ENCODE results near the gene AHCYL1. TPM values are rescaled to one million over a fixed set of nuclear protein-coding genes. Genes with fewer than 3 reads are reported as not detected.

AHCYL1 gene
- total and polyA plus RNA-seq, 2 donors (not counting 1 experiment from before 2014, with no cell fraction given) = 24.3 to 51.4 TPM

DNA sequence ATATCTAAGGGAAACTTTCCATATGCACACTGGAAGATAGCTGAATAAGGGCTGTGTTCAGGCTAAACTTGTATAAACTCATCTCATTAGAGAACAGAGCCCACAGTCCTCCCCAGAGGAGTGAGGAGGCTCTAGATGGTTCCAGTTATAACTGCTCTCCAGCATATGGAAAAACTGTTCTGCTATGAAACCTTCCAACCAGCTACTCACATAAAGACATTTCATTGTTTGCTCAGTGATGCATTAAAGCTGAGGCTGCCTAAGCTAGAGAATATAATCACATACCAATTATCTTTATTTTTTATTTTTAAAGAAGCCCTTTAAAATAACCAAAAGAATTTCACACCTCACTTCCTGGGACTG lies 13.3 kb downstream of the AHCYL1 start:
- Histone ChIP-seq H3K36me3 (replicated peaks in 1 of 2; ENCODE audit: control extremely low read depth in 1 of 2, control insufficient read depth in 1 of 2, extremely low read depth in 1 of 2, insufficient read depth in 2 of 2, low read length in 1 of 2) (peaks cover 8 to 12% of the 10 kb centered on the region in 2 experiments), H3K9ac (ENCODE audit: low read length) (no peak overlapping the region), H3K27me3 (replicated peaks in 1 of 4; ENCODE audit: control extremely low read depth in 1 of 4, control insufficient read depth in 3 of 4, insufficient read depth in 4 of 4, low read length in 3 of 4) (no peaks in the 10 kb centered on the region), H3K79me2 (ENCODE audit: control insufficient read depth, insufficient read depth, low read length) (peaks cover 49% of the 10 kb centered on the region), H4K20me1 (ENCODE audit: control insufficient read depth, insufficient read depth, low read length, poor library complexity, severe bottlenecking) (peaks cover 29% of the 10 kb centered on the region), H3K9me3 (ENCODE audit: control extremely low read depth in 1 of 3, control insufficient read depth in 2 of 3, insufficient read depth in 1 of 3, low read length in 2 of 3) (no peaks in the 10 kb centered on the region), H3K27ac (ENCODE audit: low read length in 2 of 2) (no peak overlapping the region), H2AFZ (ENCODE audit: insufficient read depth, low read depth, low read length, poor library complexity, severe bottlenecking) (no peak overlapping the region), H3K4me2 (replicated peaks; ENCODE audit: low read depth, low read length, poor library complexity, severe bottlenecking) (no peak overlapping the region), H3K4me3 (ENCODE audit: control extremely low read depth in 1 of 5, extremely low read depth in 1 of 5, insufficient read depth in 1 of 5, low read depth in 2 of 5, low read length in 4 of 5) (no peak overlapping the region), H3K4me1 (ENCODE audit: control insufficient read depth in 2 of 2, insufficient read depth in 2 of 2, low read length in 2 of 2) (no peaks in the 10 kb centered on the region)
- H3K27me3 Mint-ChIP-seq = no peaks in the 10 kb centered on the region
- intact Hi-C loops (cut with micrococcal nuclease) = no loop called here
- ChIA-PET POLR2A (no interaction called here), CTCF (interaction anchor here (1.0 to 2.1 kb wide), 3 partner anchors 9 to 13 kb away, joined by 3 to 11 read pairs (median 5); partner anchors contain the start of gene AHCYL1)
- H3K27ac Mint-ChIP-seq = no peak overlapping the region
- no peaks in the 10 kb centered on the region for H3K9me3 Mint-ChIP-seq (ENCODE audit: insufficient read depth)
- DNase-seq (no peak), ATAC-seq (ENCODE audit: low read depth) (no peak)
- H3K4me1 Mint-ChIP-seq = peaks cover 6% of the 10 kb centered on the region
- TF ChIP-seq, protein P1, sequence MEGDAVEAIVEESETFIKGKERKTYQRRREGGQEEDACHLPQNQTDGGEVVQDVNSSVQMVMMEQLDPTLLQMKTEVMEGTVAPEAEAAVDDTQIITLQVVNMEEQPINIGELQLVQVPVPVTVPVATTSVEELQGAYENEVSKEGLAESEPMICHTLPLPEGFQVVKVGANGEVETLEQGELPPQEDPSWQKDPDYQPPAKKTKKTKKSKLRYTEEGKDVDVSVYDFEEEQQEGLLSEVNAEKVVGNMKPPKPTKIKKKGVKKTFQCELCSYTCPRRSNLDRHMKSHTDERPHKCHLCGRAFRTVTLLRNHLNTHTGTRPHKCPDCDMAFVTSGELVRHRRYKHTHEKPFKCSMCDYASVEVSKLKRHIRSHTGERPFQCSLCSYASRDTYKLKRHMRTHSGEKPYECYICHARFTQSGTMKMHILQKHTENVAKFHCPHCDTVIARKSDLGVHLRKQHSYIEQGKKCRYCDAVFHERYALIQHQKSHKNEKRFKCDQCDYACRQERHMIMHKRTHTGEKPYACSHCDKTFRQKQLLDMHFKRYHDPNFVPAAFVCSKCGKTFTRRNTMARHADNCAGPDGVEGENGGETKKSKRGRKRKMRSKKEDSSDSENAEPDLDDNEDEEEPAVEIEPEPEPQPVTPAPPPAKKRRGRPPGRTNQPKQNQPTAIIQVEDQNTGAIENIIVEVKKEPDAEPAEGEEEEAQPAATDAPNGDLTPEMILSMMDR (IDR thresholded peaks at IDR 0.05) = no peak
- TF ChIP-seq EZH2 (IDR thresholded peaks at IDR 0.05; ENCODE audit: borderline replicate concordance, insufficient read depth, low read depth, low read length, poor library complexity, severe bottlenecking) = no peak
- no peak overlapping the region for H3K4me3 Mint-ChIP-seq

DNA sequence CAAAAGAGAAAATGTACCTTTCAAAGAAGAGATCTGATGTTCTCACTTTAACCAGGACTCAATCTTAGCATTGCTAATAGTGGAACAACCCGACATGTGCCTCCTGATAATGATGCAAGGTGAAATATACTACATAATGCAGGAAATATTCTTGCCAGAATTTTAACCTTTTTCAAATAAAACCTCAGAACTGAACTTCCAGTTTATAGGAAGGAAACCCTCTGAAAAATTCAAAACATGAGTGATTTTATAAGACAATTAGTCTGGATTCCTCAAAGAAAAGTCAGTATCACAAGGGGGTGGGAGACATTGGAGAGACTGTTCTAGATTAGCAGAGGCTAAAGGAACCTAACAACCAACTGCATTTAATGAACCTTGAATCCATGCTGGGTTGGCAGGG lies 18.1 kb downstream of the AHCYL1 start:
- CTCF ChIA-PET = no interaction called here
- WGBS (ENCODE audit: insufficient coverage) = no CpG with 5 or more reads among the region's 1 CpG

More for the DNA sequence above, 18.1 kb downstream of the AHCYL1 start:
- no peak overlapping the region for H3K4me3 Mint-ChIP-seq
- no peak overlapping the region for H3K27ac Mint-ChIP-seq
- Histone ChIP-seq H3K9me3 (ENCODE audit: control extremely low read depth in 1 of 3, control insufficient read depth in 2 of 3, insufficient read depth in 1 of 3, low read length in 2 of 3) (no peaks in the 10 kb centered on the region), H3K27ac (ENCODE audit: low read length in 2 of 2) (no peak overlapping the region), H3K27me3 (replicated peaks in 1 of 4; ENCODE audit: control extremely low read depth in 1 of 4, control insufficient read depth in 3 of 4, insufficient read depth in 4 of 4, low read length in 3 of 4) (no peaks in the 10 kb centered on the region), H3K4me3 (ENCODE audit: control extremely low read depth in 1 of 5, extremely low read depth in 1 of 5, insufficient read depth in 1 of 5, low read depth in 2 of 5, low read length in 4 of 5) (no peak overlapping the region), H3K4me2 (replicated peaks; ENCODE audit: low read depth, low read length, poor library complexity, severe bottlenecking) (no peak overlapping the region), H3K9ac (ENCODE audit: low read length) (no peak overlapping the region), H4K20me1 (ENCODE audit: control insufficient read depth, insufficient read depth, low read length, poor library complexity, severe bottlenecking) (no peaks in the 10 kb centered on the region), H3K4me1 (ENCODE audit: control insufficient read depth in 2 of 2, insufficient read depth in 2 of 2, low read length in 2 of 2) (peaks cover 10 to 11% of the 10 kb centered on the region in 2 donors), H3K36me3 (replicated peaks in 1 of 2; ENCODE audit: control extremely low read depth in 1 of 2, control insufficient read depth in 1 of 2, extremely low read depth in 1 of 2, insufficient read depth in 2 of 2, low read length in 1 of 2) (no peaks in the 10 kb centered on the region), H3K79me2 (ENCODE audit: control insufficient read depth, insufficient read depth, low read length) (peaks cover 43% of the 10 kb centered on the region), H2AFZ (ENCODE audit: insufficient read depth, low read depth, low read length, poor library complexity, severe bottlenecking) (no peak overlapping the region)
- H3K4me1 Mint-ChIP-seq = peaks cover 38% of the 10 kb centered on the region
- DNase-seq (no peak), ATAC-seq (ENCODE audit: low read depth) (no peak)
- H3K27me3 Mint-ChIP-seq = no peaks in the 10 kb centered on the region
- H3K9me3 Mint-ChIP-seq (ENCODE audit: insufficient read depth) = no peaks in the 10 kb centered on the region
- POLR2A ChIA-PET = no interaction called here
- intact Hi-C loops (cut with micrococcal nuclease) = no loop called here
- TF ChIP-seq EZH2 (IDR thresholded peaks at IDR 0.05; ENCODE audit: borderline replicate concordance, insufficient read depth, low read depth, low read length, poor library complexity, severe bottlenecking) = no peak
- TF ChIP-seq, protein P1 (IDR thresholded peaks at IDR 0.05) = no peak

Data from B cell (primary cell).